GM06990 (cell line): ENCODE data around the gene TOGARAM2.

ENCODE experiments used
- DNase-seq: peaks from one replicate; pipeline ENCODE4 v3.0.0-alpha.2; 2011; ENCODE audit not compliant: insufficient read length; ENCODE audit errors: extremely low read depth
- H3K27me3 ChIP-seq: replicated peaks from 2 replicates; pipeline ENCODE4 v1.6.0; 2011; ENCODE audit warnings: low read length; ENCODE audit not compliant: control insufficient read depth, insufficient read depth
- H3K36me3 ChIP-seq: 2 replicates; pipeline ENCODE4 v1.5.1; 2011; ENCODE audit warnings: low read length; ENCODE audit not compliant: control insufficient read depth, insufficient read depth
- H3K4me3 ChIP-seq: replicated peaks from 2 replicates; pipeline ENCODE4 v1.5.1; 2011; ENCODE audit warnings: low read depth, mild to moderate bottlenecking, control low read depth, low read length
- TF ChIP-seq, protein P1 (sequence below): IDR thresholded peaks from 2 replicates; pipeline ENCODE4 v1.5.1; 2011; ENCODE audit warnings: low read length, control low read depth, mild to moderate bottlenecking, inconsistent platforms; ENCODE audit not compliant: insufficient read depth, poor library complexity, severe bottlenecking

The TOGARAM2 gene

DNA sequence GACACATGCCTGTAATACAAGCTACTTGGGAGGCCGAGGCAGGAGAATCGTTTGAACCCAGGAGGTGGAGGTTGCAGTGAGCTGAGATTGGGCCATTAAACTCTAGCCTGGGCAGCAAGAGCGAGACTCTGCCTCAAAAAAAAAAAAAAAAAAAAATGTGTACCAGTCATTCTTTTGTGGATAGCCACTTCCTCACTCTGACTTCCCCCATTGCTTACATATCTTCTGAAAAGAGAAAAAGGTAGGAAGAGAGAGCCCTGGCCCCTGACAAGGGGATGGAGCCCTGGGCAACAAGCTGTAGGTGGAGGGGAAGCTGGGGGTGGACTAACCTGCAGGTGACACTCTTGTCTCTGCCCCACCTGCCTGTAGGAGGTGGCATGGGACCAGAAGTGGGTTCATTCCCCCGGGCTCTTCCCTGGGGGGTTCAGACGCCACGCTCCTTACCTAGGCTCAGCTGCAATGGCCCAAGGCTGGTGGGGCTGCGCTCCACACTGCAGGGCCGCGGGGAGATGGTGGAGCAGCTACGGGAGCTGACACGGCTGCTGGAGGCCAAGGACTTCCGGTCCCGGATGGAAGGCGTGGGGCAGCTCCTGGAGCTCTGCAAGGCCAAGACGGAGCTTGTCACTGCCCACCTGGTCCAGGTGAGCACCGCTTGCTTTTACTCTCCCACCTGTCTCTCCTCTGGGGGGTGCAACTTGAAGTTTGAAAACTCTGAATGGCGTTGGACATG is 54.1 kb downstream of the TOGARAM2 start:
- TF ChIP-seq, protein P1, sequence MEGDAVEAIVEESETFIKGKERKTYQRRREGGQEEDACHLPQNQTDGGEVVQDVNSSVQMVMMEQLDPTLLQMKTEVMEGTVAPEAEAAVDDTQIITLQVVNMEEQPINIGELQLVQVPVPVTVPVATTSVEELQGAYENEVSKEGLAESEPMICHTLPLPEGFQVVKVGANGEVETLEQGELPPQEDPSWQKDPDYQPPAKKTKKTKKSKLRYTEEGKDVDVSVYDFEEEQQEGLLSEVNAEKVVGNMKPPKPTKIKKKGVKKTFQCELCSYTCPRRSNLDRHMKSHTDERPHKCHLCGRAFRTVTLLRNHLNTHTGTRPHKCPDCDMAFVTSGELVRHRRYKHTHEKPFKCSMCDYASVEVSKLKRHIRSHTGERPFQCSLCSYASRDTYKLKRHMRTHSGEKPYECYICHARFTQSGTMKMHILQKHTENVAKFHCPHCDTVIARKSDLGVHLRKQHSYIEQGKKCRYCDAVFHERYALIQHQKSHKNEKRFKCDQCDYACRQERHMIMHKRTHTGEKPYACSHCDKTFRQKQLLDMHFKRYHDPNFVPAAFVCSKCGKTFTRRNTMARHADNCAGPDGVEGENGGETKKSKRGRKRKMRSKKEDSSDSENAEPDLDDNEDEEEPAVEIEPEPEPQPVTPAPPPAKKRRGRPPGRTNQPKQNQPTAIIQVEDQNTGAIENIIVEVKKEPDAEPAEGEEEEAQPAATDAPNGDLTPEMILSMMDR = peak; percentile 7
- Histone ChIP-seq H3K27me3 (no peaks in the 10 kb centered on the region), H3K36me3 (no peaks in the 10 kb centered on the region), H3K4me3 (no peak overlapping the region)
- DNase-seq = no peak

DNA sequence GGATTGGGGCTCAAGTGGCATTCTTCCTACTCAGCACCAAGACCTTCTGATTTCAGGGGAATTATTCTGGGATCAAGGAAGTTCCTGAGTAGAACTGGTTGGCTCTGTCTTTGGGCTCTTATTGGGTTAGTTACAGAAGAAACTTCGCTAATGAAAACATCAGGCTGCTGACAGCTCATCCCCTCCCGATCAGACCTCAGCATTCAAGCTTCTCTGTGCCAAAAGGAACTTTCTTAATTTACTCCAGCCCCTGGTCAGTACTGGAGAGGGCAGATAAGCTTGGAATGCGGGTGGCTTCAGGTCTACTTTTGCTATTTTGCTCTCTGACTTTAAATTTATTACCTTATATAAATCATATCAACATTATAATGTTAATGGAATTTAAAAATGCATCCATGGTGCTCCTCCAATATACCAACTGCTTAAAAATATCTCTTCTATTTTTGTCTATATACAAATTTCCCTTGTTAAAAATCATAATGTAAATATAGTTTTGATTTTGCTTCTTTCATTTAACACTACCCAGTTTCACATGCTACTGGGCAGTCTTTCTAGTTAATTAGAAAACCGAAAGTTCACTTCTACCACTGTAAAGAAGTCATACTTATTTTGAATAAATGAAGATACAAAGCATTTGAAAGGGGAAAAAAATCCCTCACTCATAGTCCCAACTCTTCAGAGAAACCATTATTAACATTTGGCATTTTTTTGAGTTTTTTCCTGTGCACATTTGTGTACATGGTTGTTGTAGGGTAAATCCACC is 58.8 kb downstream of the TOGARAM2 start:
- H3K27me3 ChIP-seq = no peaks in the 10 kb centered on the region

GRCh38 chr2:29040552-29040951 is 59.5 kb downstream of the TOGARAM2 start:
- Histone ChIP-seq H3K4me3 (no peak overlapping the region), H3K36me3 (no peaks in the 10 kb centered on the region), H3K27me3 (no peaks in the 10 kb centered on the region)
- TF ChIP-seq, protein P1 = no peak
- no peak for DNase-seq

More for the DNA sequence above, 58.8 kb downstream of the TOGARAM2 start:
- TF ChIP-seq, protein P1 = no peak
- Histone ChIP-seq H3K36me3 (no peaks in the 10 kb centered on the region), H3K4me3 (no peak overlapping the region)
- DNase-seq = no peak

DNA sequence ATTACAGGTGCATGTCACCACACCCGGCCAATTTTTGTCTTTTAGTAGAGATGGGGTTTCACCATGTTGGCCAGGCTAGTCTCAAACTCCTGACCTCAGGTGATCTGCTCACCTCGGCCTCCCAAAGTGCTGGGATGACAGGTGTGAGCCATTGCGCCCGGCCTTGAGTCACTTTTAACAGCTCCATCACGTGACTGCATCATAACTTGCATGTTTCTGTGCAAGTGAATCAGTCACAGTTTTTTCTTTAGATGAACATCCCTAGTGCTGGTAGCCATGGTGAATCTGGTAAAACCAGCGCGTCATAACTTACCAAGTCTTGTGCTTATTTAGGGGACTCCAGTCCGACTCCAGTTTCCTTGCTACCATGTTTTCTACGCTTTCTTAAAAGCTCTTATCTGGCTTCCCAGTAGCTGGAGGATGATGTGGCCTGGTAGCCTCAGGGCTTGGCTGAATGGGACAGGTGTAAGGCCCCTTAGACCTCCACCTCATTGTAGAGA is 60.1 kb downstream of the TOGARAM2 start:
- TF ChIP-seq, protein P1 = no peak
- Histone ChIP-seq H3K27me3 (no peaks in the 10 kb centered on the region), H3K4me3 (no peak overlapping the region), H3K36me3 (no peaks in the 10 kb centered on the region)
- no peak for DNase-seq

DNA sequence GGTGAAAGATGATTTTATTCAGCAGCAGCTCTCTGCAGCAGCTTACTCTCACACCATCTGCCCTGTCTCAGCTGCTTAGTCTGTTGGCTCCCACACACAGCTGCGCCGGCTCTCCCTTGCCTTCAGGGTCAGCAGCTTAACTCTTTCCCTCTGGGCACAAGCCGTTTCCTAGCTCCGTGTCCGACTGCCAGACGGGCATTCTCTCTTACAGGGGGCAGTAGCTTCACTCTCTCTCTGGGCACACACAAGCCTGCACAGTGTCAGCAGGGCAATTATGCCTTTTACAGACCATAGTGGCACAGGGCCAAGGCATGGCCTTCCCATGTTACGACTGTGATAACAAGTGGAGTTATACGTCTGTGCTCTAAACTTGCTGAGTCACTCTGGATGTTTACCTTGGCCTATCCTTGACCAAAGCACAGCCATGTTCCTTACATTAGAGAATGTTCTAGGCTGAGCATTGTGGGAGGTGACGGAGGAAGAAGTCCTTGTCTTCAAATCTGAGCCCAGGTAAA is 61.5 kb downstream of the TOGARAM2 start:
- TF ChIP-seq, protein P1 = no peak
- DNase-seq = no peak
- Histone ChIP-seq H3K27me3 (no peaks in the 10 kb centered on the region), H3K4me3 (no peak overlapping the region), H3K36me3 (no peaks in the 10 kb centered on the region)
